GM12874 (cell line): ENCODE measurements around the gene OR2F1.

Experiments used
- CTCF ChIP-seq: IDR thresholded peaks from 2 replicates; pipeline ENCODE4 v1.5.1; 2011; ENCODE audit warnings: low read depth, mild to moderate bottlenecking, control low read depth, low read length, moderate library complexity; ENCODE audit not compliant: insufficient read depth

Gene OR2F1

GRCh38 chr7:144009361-144009760 is 54.7 kb downstream of the OR2F1 start:
- no peak for TF ChIP-seq CTCF

- no peak for TF ChIP-seq CTCF
Observed at GRCh38 chr7:144011458-144012230, 57.0 kb downstream of the OR2F1 start.
